GM19455 (cell line): Measurements from ENCODE around the gene TRIO.

Source experiments
- ATAC-seq: cut with Tn5 transposase; IDR thresholded peaks from one replicate; pipeline ENCODE4 v1.9.1; 2021; ENCODE audit not compliant: unreplicated experiment

Gene TRIO

GRCh38 chr5:14405706-14406553 lies 262.8 kb downstream of the TRIO start:
- ATAC-seq, result no peak

- ATAC-seq, result no peak
Measured at GRCh38 chr5:14406554-14406849, 263.4 kb downstream of the TRIO start.

GRCh38 chr5:14407051-14407450 lies 263.9 kb downstream of the TRIO start:
- no peak for ATAC-seq

GRCh38 chr5:14407746-14408175 lies 264.6 kb downstream of the TRIO start:
- no peak for ATAC-seq

DNA sequence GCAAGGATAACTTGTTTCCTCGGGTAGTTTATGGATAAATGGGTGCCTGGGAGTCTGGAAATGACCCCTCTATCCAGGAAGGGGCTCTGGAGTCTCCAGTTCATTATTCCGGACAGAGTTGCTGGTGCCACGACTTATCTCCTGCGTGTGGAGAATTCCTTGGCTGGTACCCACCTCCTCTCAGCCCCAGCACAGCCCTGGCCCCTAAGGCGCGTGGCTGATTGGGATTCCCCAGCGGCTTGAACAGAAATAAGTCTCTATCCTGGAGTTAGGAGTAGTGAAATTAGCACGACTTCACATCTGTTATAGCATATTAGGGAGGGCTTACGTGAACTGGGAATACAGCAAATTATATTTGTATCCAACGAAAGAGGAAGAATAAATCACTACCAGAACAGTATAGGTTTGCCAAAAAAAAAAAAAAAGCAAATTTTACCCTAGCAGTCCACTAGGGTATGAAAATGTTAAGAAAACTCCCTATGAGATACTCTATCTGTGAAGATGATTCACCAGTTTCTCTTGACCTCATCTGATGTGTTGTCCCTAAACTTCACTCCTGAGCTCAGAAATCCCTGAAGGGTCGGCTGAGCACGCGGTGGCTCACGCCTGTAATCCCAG lies 265.9 kb downstream of the TRIO start:
- no peak for ATAC-seq

GRCh38 chr5:14410068-14410393 lies 266.9 kb downstream of the TRIO start:
- no peak for ATAC-seq

GRCh38 chr5:14410394-14411201 lies 267.5 kb downstream of the TRIO start:
- no peak for ATAC-seq

DNA sequence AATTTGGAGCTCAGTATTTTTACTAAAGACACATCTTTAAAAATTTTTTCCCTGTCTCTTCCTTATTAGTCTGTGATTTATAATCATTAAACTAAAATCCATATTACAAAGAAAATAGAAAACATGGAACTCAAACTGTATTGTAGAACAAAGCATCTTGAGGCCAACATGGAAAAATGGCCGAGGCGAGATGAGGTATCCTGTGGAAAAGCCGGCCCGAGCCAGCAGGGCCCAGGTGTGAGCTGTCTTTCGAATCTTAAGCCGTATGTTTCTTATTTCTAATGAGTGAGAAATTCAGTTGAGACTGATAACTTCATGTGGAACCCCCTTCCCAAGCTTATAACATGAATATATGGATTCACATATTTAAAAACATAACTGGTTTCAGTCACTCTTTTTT lies 268.1 kb downstream of the TRIO start:
- ATAC-seq, result no peak

GRCh38 chr5:14413331-14413750 lies 270.2 kb downstream of the TRIO start:
- ATAC-seq, result no peak

DNA sequence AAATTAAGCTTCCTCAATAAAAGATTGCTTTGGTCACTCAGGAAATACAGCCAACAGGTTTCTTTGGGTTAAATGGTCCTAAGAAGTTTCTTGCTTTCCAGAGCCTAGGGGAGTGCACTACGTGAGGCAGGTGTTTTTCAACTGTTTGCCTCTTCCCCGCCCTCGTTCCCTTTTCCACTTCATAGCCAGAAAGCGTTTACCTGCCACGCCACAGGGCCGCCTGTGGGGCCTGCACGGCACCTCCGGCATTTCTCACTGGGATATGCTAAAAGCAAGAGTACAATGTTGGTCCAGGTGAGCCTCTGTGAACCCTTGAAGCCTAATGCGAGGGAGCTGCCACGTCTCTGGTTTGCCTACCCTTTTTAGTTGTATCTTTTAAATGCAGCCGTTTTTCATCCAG lies 270.9 kb downstream of the TRIO start:
- no peak for ATAC-seq

- ATAC-seq, result peak; percentile 2
Measured at GRCh38 chr5:14414656-14415023, 271.5 kb downstream of the TRIO start.

DNA sequence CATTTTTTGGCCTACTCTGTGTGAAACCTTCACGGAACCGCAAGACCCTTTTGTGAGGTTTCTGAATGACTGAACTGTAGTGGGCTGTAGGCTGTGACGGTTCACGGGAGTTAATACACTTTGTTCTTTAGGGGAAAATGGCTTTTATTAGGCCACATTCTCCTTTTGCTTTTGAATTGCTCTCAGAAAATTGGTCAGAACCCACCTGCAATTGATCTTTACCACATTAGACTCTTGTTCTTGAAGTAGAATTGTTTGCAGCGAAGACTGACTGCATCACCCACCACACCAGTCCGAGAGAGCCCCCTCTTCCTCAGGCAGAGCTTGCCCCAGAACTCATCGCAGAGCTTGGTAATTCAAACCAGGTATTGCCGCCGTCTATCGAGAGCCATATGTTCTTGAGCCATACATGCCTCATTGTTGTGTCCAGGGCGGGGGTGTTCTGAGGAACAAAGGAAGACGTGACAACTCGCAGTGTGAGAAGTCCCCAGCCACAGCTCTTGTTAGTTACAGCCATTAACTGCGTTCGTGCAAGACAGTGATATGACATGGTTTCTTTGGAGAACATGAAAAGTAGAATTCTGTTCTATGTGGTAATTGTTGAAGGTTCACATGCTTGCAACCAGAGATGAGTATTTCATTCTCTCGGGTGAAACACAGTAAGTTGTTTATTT lies 272.0 kb downstream of the TRIO start:
- peak; percentile 89 for ATAC-seq

DNA sequence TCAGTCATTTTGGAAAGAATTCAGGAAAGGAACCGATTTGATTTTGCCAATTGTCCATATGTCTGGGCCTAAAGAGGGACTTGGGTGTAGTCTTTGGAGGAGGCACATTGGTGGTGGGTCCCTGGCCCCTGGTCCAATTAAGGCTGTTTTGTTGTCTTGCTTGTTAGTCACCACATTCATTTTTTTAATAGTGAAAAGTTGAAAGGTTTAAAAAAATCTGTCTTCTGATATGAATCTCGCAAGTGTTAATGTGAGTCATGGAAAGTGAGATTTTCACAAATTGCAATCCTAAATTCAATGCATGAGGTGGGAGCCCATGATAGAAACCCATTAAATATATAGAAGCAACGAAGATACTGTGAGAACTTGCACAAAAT lies 272.5 kb downstream of the TRIO start:
- ATAC-seq, result peak; percentile 21

DNA sequence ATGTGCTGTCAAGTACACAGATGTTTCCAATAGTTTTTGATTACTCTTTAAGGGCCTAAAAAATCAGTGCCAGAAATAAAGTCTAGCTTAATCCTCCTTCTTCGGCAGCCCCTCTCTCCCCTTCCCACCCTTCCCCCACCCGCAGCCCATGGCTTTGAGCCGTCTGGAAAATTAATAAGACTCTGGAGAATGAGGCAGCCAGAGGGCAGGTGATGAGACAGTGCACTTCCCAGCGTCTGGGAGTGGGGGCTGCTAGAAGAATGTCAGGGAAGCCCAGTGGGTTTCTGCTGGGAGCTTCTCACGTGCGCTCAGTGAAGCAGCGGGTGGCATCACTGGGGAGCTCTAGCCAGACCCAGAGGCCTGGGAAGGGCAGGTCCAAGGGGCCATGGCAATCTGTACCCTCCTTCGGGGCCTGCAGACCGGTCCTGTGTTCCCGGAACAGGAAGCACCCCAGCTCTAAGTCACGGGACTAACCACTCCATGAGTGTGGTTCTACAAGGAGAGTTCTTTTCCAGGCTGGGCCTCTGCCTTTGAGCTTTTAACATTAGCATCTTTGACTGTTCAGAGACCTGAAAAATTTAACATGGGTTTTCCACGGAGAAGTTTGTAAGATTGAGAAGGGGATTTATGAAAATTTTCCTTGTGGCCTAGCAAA lies 273.6 kb downstream of the TRIO start:
- no peak for ATAC-seq

DNA sequence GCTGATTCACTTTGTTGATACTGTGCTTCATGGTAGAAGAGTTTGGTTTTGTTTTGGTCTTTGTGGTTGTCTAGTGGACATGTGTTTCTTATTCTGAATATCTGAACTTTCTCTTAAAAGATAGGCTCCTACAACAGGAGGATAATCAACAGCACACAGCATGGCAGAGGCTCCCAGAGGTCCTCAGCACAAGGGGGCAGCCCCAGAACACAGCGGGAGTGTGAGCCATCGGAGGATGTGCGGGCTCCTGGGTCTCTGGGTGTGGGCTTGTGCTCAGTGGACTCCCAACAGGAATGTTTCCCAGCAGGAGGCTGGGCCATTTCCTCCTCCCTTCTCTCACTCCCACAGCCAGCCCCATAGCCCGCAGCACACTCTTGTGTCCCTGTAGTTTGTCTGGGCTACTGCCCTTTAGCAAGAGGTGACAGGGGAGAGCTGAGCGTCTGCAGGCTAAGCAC lies 274.2 kb downstream of the TRIO start:
- ATAC-seq, result no peak

- ATAC-seq, result no peak
Measured at GRCh38 chr5:14417792-14418765, 274.9 kb downstream of the TRIO start.

GRCh38 chr5:14419686-14420085 lies 276.5 kb downstream of the TRIO start:
- ATAC-seq, result no peak

GRCh38 chr5:14420101-14420811 lies 277.1 kb downstream of the TRIO start:
- no peak for ATAC-seq

- no peak for ATAC-seq
Measured at GRCh38 chr5:14421851-14422250, 278.7 kb downstream of the TRIO start.
